ENCODE data around the gene CMTM8. TPM values are rescaled to one million over a fixed set of nuclear protein-coding genes. Genes with fewer than 3 reads are reported as not detected.
A peak's percentile ranks its signal among the peaks of the same experiment; 100 is the strongest.

Gene CMTM8
- polyA plus RNA-seq, 2 of the 4 experiments (the other 2 are of a cell fraction), result 8.4 to 15.6 TPM

DNA sequence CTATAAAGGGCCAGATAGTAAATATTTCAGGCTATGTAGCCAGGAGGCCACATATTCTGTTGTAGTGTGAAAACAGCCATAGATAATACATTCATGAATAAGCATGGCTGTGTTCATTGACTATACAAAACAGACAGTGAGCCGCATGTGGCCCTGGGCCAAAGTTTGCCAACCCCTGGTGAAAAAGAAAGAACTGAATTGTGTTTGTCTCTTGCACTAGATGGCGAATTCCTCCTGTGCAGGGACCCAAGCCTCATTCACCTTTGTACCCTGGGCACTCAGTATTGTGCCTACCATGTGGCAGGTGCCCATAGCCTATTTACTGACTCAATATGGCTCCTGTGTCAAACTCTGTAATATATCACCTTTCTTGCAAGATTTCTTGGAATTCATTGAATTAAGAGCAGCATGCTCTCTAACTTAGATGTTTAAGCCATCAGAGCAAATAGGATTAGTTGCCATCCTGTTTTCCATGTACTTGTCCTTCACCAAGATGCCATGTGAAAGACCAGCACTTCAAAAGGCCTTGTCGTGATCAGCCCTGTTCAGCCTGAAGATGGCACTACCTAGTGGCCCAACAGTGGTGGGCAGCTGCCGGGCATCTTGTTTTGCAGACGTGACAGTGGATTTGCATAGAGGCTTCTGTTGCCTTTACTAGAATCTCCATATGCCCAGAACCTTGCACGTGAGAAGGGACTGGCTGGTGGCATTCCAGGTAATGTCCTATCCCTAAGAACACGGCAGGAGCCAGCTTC lies 102.3 kb downstream of the CMTM8 start:
- 81% methylated on average over 7 of the region's 7 CpGs for WGBS (ENCODE audit: missing lambda C conversion rate)
- FAIRE-seq (no peak), DNase-seq (ENCODE audit: low read depth in 1 of 2, low spot score in 1 of 2) (peak in 1 of 2 experiments; percentile 42)

DNA sequence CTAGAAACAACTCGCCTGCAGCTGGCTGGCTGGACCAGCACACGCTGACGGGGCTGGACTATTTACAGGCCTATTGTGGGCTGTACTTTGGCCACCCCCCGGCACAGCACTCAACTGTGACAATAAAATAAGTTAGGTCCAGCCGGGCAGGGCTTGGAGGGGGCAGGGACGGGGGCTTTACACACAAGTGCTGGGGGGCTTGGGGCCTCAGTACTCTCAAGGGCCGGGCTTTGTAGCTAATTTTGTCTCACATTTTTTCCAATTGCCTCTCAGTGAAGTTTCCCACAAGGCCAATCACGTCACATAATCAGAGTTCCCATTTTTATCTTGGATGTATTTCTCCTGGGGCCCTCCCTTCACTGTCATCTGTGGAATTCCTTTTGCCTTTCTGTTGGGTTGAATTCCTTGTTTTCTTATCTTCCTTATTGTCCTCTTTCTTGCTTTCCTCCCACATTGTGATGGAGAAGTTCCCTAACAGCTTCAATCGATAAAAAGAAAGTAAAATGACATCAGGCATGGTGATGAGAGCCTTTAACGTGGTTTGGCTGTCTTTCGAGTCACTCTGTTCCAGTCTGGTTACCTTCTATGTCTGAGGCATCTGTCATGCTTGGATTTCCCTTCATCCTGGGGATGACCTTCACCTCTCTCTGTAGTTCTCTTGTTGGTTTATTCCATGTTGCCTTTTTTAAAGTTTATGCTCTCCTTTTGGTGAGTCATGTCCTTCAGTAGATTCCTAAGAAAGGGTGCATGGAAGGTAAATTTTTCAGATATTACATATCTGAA lies 109.1 kb downstream of the CMTM8 start:
- no peak for DNase-seq (ENCODE audit: low read depth in 1 of 2, low spot score in 1 of 2)
- Histone ChIP-seq H3K9me3 (no peaks in the 10 kb centered on the region), H3K27ac (no peak overlapping the region), H3K4me2 (no peak overlapping the region), H3K4me3 (no peak overlapping the region), H3K4me1 (no peaks in the 10 kb centered on the region)
- 84% methylated on average over 11 of the region's 11 CpGs for WGBS (ENCODE audit: missing lambda C conversion rate)
- ChIA-PET POLR2A (no interaction called here), CTCF (interaction anchor here (0.8 to 1.0 kb wide), 2 partner anchors 11 to 27 kb away, joined by 3 to 4 read pairs; no protein-coding TSS in a partner anchor)
- no peak for ATAC-seq
- no peak for FAIRE-seq
- TF ChIP-seq CBX2 (IDR thresholded peaks at IDR 0.05; ENCODE audit: borderline replicate concordance, low read depth) (no peak), CBX8 (IDR thresholded peaks at IDR 0.05) (no peak), SREBF2 (IDR thresholded peaks at IDR 0.05) (no peak)
- TF ChIP-seq, protein P1, sequence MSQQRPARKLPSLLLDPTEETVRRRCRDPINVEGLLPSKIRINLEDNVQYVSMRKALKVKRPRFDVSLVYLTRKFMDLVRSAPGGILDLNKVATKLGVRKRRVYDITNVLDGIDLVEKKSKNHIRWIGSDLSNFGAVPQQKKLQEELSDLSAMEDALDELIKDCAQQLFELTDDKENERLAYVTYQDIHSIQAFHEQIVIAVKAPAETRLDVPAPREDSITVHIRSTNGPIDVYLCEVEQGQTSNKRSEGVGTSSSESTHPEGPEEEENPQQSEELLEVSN (IDR thresholded peaks at IDR 0.05; ENCODE audit: borderline replicate concordance, low read depth), result no peak

More for the DNA sequence above, 102.3 kb downstream of the CMTM8 start:
- H3K4me3 ChIP-seq, result no peak overlapping the region
- H3K9me3 ChIP-seq, result no peaks in the 10 kb centered on the region
- H3K4me2 ChIP-seq, result no peak overlapping the region
- ATAC-seq, result peak; percentile 61 to 66; a peak in 4 of 6 replicates
- TF ChIP-seq FOSL2 (IDR thresholded peaks at IDR 0.05), result no peak
- TF ChIP-seq FOSL2 (CRISPR knock-in tag; IDR thresholded peaks at IDR 0.05), result no peak
- TF ChIP-seq RAD21 (conservative IDR thresholded peaks at IDR 0.05 in 1 of 2, IDR thresholded peaks at IDR 0.05 in 1 of 2), result 0 out of 5 replicates have a peak, but pooled peaks of 1 of the 2 experiments have one; percentile 25
- no peaks in the 10 kb centered on the region for H3K4me1 ChIP-seq
- ChIA-PET POLR2A (no interaction called here), CTCF (interaction anchor here (3.1 kb wide), 1 partner anchor 164 kb away, joined by 21 read pairs; no protein-coding TSS in a partner anchor)
- H3K27ac ChIP-seq, result no peak overlapping the region

GRCh38 chr3:32349184-32349583 lies 110.7 kb downstream of the CMTM8 start:
- no peak for ATAC-seq
- Histone ChIP-seq H3K4me1 (peaks cover 3% of the 10 kb centered on the region; the same call in 1 of the 3 replicates), H3K27ac (no peak overlapping the region), H3K4me2 (no peak overlapping the region), H3K4me3 (no peak overlapping the region), H3K9me3 (no peaks in the 10 kb centered on the region)
- POLR2A ChIA-PET, result no interaction called here
- WGBS (ENCODE audit: missing lambda C conversion rate), result 95% methylated on average over 2 of the region's 2 CpGs
- no peak for FAIRE-seq
- TF ChIP-seq PHF8 (IDR thresholded peaks at IDR 0.05; ENCODE audit: borderline replicate concordance, low read depth) (no peak), NPAS2 (CRISPR knock-in tag; IDR thresholded peaks at IDR 0.05; ENCODE audit: borderline replicate concordance) (no peak), POLR2AphosphoS2 (conservative IDR thresholded peaks at IDR 0.05; ENCODE audit: low read length) (no peak), HMGXB4 (CRISPR knock-in tag; IDR thresholded peaks at IDR 0.05; ENCODE audit: borderline replicate concordance) (no peak), RCOR1 (IDR thresholded peaks at IDR 0.05; ENCODE audit: low read depth, low read length) (no peak), RARB (CRISPR knock-in tag; IDR thresholded peaks at IDR 0.05) (no peak), CEBPB (IDR thresholded peaks at IDR 0.05) (no peak), NFE2L2 (conservative IDR thresholded peaks at IDR 0.05; ENCODE audit: low read length) (no peak), HEYL (CRISPR knock-in tag; IDR thresholded peaks at IDR 0.05) (no peak), NR3C1 (IDR thresholded peaks at IDR 0.05) (no peak), KDM5A (IDR thresholded peaks at IDR 0.05) (no peak)
- CTCF ChIA-PET, result no interaction called here
- no peak for DNase-seq (ENCODE audit: low read depth in 1 of 2, low spot score in 1 of 2)

All from A549 (cell line).